B cell (primary cell): ENCODE measurements around the gene RHOU. TPM values are rescaled to one million over a fixed set of nuclear protein-coding genes. Genes with fewer than 3 reads are reported as not detected.

Experiments used
- ATAC-seq: fragments of 200-7000 bp; cut with Tn5 transposase; one replicate; pipeline ENCODE4 v1.10.0; 2021; ENCODE audit warnings: low read depth, mild to moderate bottlenecking, moderate number of reproducible peaks, moderate library complexity
- CTCF ChIA-PET: fragments of 350-600 bp; sonication (Branson Sonifier 250); formaldehyde crosslinking; loops from one replicate; lab custom pipeline; 2021; ENCODE audit warnings: antibody characterized with exemption, inconsistent platforms; lab: Charles Lee
- POLR2A ChIA-PET: fragments of 350-600 bp; sonication (Branson Sonifier 250); formaldehyde crosslinking; loops from one replicate; lab custom pipeline; 2021; ENCODE audit warnings: antibody characterized with exemption; lab: Charles Lee
- DNase-seq: peaks from one replicate; pipeline ENCODE4 v3.0.0; 2013
- H2AFZ ChIP-seq: 2 replicates; pipeline ENCODE4 v1.6.1; 2012; ENCODE audit warnings: mild to moderate bottlenecking, low read depth, low read length; ENCODE audit not compliant: insufficient read depth, poor library complexity, severe bottlenecking
- H3K27ac ChIP-seq, 2 donors: 1 replicate in 1 of 2; 2 replicates in 1 of 2; pipeline ENCODE4 v1.5.1; 2012 to 2013; ENCODE audit warnings: low read length in 2 of 2, mild to moderate bottlenecking in 2 of 2, moderate library complexity in 1 of 2
- H3K27me3 ChIP-seq, 4 experiments: fragments of 200-600 bp in 1 of 4; sonication (generic) in 1 of 4; replicated peaks in 1 of 4; 1 replicate in 2 of 4; 2 replicates in 2 of 4; pipeline versions ENCODE4 v1.6.1 to v1.7.0; 2013 to 2016; ENCODE audit warnings: low read length in 3 of 4, mild to moderate bottlenecking in 2 of 4, mixed read lengths in 1 of 4, moderate library complexity in 1 of 4; ENCODE audit not compliant: insufficient read depth in 4 of 4, control insufficient read depth in 3 of 4; ENCODE audit errors: control extremely low read depth in 1 of 4
- H3K36me3 ChIP-seq, 2 experiments: replicated peaks in 1 of 2; 1 replicate in 1 of 2; 2 replicates in 1 of 2; pipeline versions ENCODE4 v1.6.1 to v1.7.1; 2013; ENCODE audit warnings: low read length in 1 of 2; ENCODE audit not compliant: insufficient read depth in 2 of 2, control insufficient read depth in 1 of 2; ENCODE audit errors: control extremely low read depth in 1 of 2, extremely low read depth in 1 of 2
- H3K4me1 ChIP-seq, 2 donors: fragments of 200-600 bp in 1 of 2; sonication (generic) in 1 of 2; 1 replicate in 1 of 2; 2 replicates in 1 of 2; pipeline versions ENCODE4 v1.5.1 to v1.6.1; 2013 to 2017; ENCODE audit warnings: low read length in 2 of 2; ENCODE audit not compliant: control insufficient read depth in 2 of 2, insufficient read depth in 2 of 2
- H3K4me2 ChIP-seq: replicated peaks from 2 replicates; pipeline ENCODE3; 2012; ENCODE audit warnings: mild to moderate bottlenecking, low read depth, low read length; ENCODE audit not compliant: poor library complexity, severe bottlenecking
- H3K4me3 ChIP-seq, 5 experiments: fragments of 200-600 bp in 1 of 5; sonication (generic) in 1 of 5; 1 replicate in 3 of 5; 2 replicates in 2 of 5; pipeline versions ENCODE4 v1.5.1 to v1.7.0; 2011 to 2016; ENCODE audit warnings: low read length in 4 of 5, mild to moderate bottlenecking in 4 of 5, low read depth in 2 of 5, control low read depth in 1 of 5, moderate library complexity in 1 of 5; ENCODE audit not compliant: insufficient read depth in 1 of 5; ENCODE audit errors: control extremely low read depth in 1 of 5, extremely low read depth in 1 of 5
- H3K79me2 ChIP-seq: fragments of 200-600 bp; sonication (generic); one replicate; pipeline ENCODE4 v1.6.0; 2016; ENCODE audit warnings: low read length; ENCODE audit not compliant: control insufficient read depth, insufficient read depth
- H3K9ac ChIP-seq: fragments of 200-600 bp; sonication (generic); 2 replicates; pipeline ENCODE4 v1.6.1; 2017; ENCODE audit warnings: mild to moderate bottlenecking, low read length, moderate library complexity
- H3K9me3 ChIP-seq, 3 donors: one replicate each; pipeline versions ENCODE4 v1.6.1 to v1.7.1; 2013; ENCODE audit warnings: low read length in 2 of 3; ENCODE audit not compliant: control insufficient read depth in 2 of 3, insufficient read depth in 1 of 3; ENCODE audit errors: control extremely low read depth in 1 of 3
- H4K20me1 ChIP-seq: 2 replicates; pipeline ENCODE4 v1.6.0; 2012; ENCODE audit warnings: mild to moderate bottlenecking, low read length; ENCODE audit not compliant: insufficient read depth, control insufficient read depth, poor library complexity, severe bottlenecking
- H3K27ac Mint-ChIP-seq: one replicate; pipeline ENCODE4 v1.8.0; 2021; ENCODE audit warnings: mixed read lengths
- H3K27me3 Mint-ChIP-seq: one replicate; pipeline ENCODE4 v1.8.0; 2021; ENCODE audit warnings: mixed read lengths
- H3K4me1 Mint-ChIP-seq: one replicate; pipeline ENCODE4 v1.8.0; 2021; ENCODE audit warnings: mixed read lengths
- H3K4me3 Mint-ChIP-seq: one replicate; pipeline ENCODE4 v1.8.0; 2021; ENCODE audit warnings: mixed read lengths
- H3K9me3 Mint-ChIP-seq: one replicate; pipeline ENCODE4 v1.8.0; 2022; ENCODE audit warnings: mixed read lengths; ENCODE audit not compliant: insufficient read depth
- CTCF ChIP-seq: fragments of 200-600 bp; IDR thresholded peaks from one replicate; pipeline ENCODE4 v1.8.0; 2022; ENCODE audit warnings: antibody characterized with exemption, mild to moderate bottlenecking
- EZH2 ChIP-seq: IDR thresholded peaks from 2 replicates; pipeline ENCODE4 v1.6.1; 2012; ENCODE audit warnings: borderline replicate concordance, low read depth, mild to moderate bottlenecking, moderate library complexity, low read length; ENCODE audit not compliant: insufficient read depth, poor library complexity, severe bottlenecking
- WGBS: methylation state at CpG from one replicate; pipeline ENCODE4 v1.1.5; 2013; ENCODE audit warnings: missing lambda C conversion rate; ENCODE audit not compliant: insufficient coverage; 5-methylcytosine and 5-hydroxymethylcytosine counted together
- intact Hi-C: fragments of 100-400 bp; cut with micrococcal nuclease; formaldehyde crosslinking; loops from one replicate; pipeline ENCODE4 v1.10.0; 2022
- polyA plus RNA-seq: library from polyadenylated mRNA; depleted of rRNA; stranded (reverse); fragments of >200 nt; gene quantifications from 2 replicates; pipeline ENCODE4 v1.2.3, GENCODE V29; 2012
- total RNA-seq, 2 donors: library from RNA; stranded (reverse); fragments of 120-200 nt in 1 of 2; gene quantifications; 1 replicate in 1 of 2; 2 replicates in 1 of 2; pipeline versions ENCODE4 v1.2.3 to v1.2.4, GENCODE V29; 2013 to 2022

Gene RHOU
- total and polyA plus RNA-seq, 2 donors (not counting 1 experiment from before 2014, with no cell fraction given): 0.12 TPM; not detected in 1

GRCh38 chr1:228740543-228741317 lies 5.5 kb downstream of the RHOU start:
- Histone ChIP-seq H3K9me3 (no peaks in the 10 kb centered on the region), H3K4me1 (peaks cover 6 to 7% of the 10 kb centered on the region in 2 donors), H3K36me3 (no peaks in the 10 kb centered on the region), H4K20me1 (no peaks in the 10 kb centered on the region), H2AFZ (no peak overlapping the region), H3K27me3 (peaks cover 0 to 12% (median 5%) of the 10 kb centered on the region in 4 experiments), H3K9ac (no peak overlapping the region), H3K4me3 (no peak overlapping the region), H3K27ac (no peak overlapping the region), H3K4me2 (no peak overlapping the region), H3K79me2 (no peaks in the 10 kb centered on the region)
- Mint-ChIP-seq H3K27me3 (peaks cover 52% of the 10 kb centered on the region), H3K4me1 (peaks cover 4% of the 10 kb centered on the region), H3K4me3 (no peak overlapping the region), H3K27ac (no peak overlapping the region), H3K9me3 (no peaks in the 10 kb centered on the region)
- POLR2A ChIA-PET: no interaction called here
- intact Hi-C loops: no loop called here
- DNase-seq (no peak), ATAC-seq (no peak)
- CTCF ChIA-PET: interaction anchor here (0.7 kb wide), 1 partner anchor 768 kb away, joined by 3 read pairs; no protein-coding TSS in a partner anchor
- 83% methylated on average over 5 of the region's 8 CpGs for WGBS
- TF ChIP-seq EZH2 (no peak), CTCF (no peak)

GRCh38 chr1:228742281-228742860 lies 7.1 kb downstream of the RHOU start:
- H3K4me1 ChIP-seq: no peaks in the 10 kb centered on the region
- no peak for DNase-seq
- no peaks in the 10 kb centered on the region for H3K79me2 ChIP-seq
- no peaks in the 10 kb centered on the region for H3K9me3 Mint-ChIP-seq
- no peak overlapping the region for H3K27ac ChIP-seq
- H2AFZ ChIP-seq: no peak overlapping the region
- no peak overlapping the region for H3K27ac Mint-ChIP-seq
- CTCF ChIA-PET: no interaction called here
- H3K4me2 ChIP-seq: no peak overlapping the region
- H3K4me3 Mint-ChIP-seq: no peak overlapping the region
- H3K9me3 ChIP-seq: no peaks in the 10 kb centered on the region
- ATAC-seq: no peak
- no peaks in the 10 kb centered on the region for H3K36me3 ChIP-seq
- H3K27me3 ChIP-seq: peaks cover 0 to 9% (median 4%) of the 10 kb centered on the region in 4 experiments
- intact Hi-C loops: no loop called here
- no peak overlapping the region for H3K4me3 ChIP-seq
- TF ChIP-seq CTCF: no peak
- no peak for TF ChIP-seq EZH2
- H4K20me1 ChIP-seq: no peaks in the 10 kb centered on the region
- WGBS: 93% methylated on average over 4 of the region's 8 CpGs
- no peaks in the 10 kb centered on the region for H3K4me1 Mint-ChIP-seq
- no peak overlapping the region for H3K9ac ChIP-seq
- H3K27me3 Mint-ChIP-seq: peaks cover 51% of the 10 kb centered on the region
- POLR2A ChIA-PET: no interaction called here
